ENCODE measurements around the gene PPM1A. TPM values are rescaled to one million over a fixed set of nuclear protein-coding genes. Genes with fewer than 3 reads are reported as not detected.

The PPM1A gene
- total RNA-seq, 2 experiments from 2014 or later, result 40.0 to 40.5 TPM

- Mint-ChIP-seq H3K4me3 (no peak overlapping the region), H3K9me3 (no peaks in the 10 kb centered on the region), H3K36me3 (ENCODE audit: low read depth) (no peaks in the 10 kb centered on the region), H3K4me1 (ENCODE audit: low read depth) (no peaks in the 10 kb centered on the region), H3K27me3 (no peaks in the 10 kb centered on the region), H3K27ac (no peak overlapping the region)
- DNase-seq (no peak), ATAC-seq (no peak)
- POLR2A ChIA-PET, result interaction anchor here (0.6 kb wide), 1 partner anchor 51 kb away, joined by 3 read pairs; no protein-coding TSS in a partner anchor
- CTCF ChIA-PET, result no interaction called here
- intact Hi-C loops (cut with micrococcal nuclease), result no loop called here
- TF ChIP-seq, protein P1, sequence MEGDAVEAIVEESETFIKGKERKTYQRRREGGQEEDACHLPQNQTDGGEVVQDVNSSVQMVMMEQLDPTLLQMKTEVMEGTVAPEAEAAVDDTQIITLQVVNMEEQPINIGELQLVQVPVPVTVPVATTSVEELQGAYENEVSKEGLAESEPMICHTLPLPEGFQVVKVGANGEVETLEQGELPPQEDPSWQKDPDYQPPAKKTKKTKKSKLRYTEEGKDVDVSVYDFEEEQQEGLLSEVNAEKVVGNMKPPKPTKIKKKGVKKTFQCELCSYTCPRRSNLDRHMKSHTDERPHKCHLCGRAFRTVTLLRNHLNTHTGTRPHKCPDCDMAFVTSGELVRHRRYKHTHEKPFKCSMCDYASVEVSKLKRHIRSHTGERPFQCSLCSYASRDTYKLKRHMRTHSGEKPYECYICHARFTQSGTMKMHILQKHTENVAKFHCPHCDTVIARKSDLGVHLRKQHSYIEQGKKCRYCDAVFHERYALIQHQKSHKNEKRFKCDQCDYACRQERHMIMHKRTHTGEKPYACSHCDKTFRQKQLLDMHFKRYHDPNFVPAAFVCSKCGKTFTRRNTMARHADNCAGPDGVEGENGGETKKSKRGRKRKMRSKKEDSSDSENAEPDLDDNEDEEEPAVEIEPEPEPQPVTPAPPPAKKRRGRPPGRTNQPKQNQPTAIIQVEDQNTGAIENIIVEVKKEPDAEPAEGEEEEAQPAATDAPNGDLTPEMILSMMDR (IDR thresholded peaks at IDR 0.05), result no peak
Measured at GRCh38 chr14:60212503-60213371, 36.3 kb upstream of the PPM1A start.

GRCh38 chr14:60214003-60214402 lies 35.0 kb upstream of the PPM1A start:
- H3K4me1 Mint-ChIP-seq (ENCODE audit: low read depth), result no peaks in the 10 kb centered on the region
- POLR2A ChIA-PET, result no interaction called here
- TF ChIP-seq, protein P1 (IDR thresholded peaks at IDR 0.05), result no peak
- no peak overlapping the region for H3K4me3 Mint-ChIP-seq
- no peaks in the 10 kb centered on the region for H3K27me3 Mint-ChIP-seq
- ATAC-seq (no peak), DNase-seq (no peak)
- CTCF ChIA-PET, result interaction anchor here (1.5 kb wide), 1 partner anchor 34 kb away, joined by 3 read pairs; no protein-coding TSS in a partner anchor
- no peaks in the 10 kb centered on the region for H3K36me3 Mint-ChIP-seq (ENCODE audit: low read depth)
- intact Hi-C loops (cut with micrococcal nuclease), result no loop called here
- H3K9me3 Mint-ChIP-seq, result no peaks in the 10 kb centered on the region
- no peak overlapping the region for H3K27ac Mint-ChIP-seq

DNA sequence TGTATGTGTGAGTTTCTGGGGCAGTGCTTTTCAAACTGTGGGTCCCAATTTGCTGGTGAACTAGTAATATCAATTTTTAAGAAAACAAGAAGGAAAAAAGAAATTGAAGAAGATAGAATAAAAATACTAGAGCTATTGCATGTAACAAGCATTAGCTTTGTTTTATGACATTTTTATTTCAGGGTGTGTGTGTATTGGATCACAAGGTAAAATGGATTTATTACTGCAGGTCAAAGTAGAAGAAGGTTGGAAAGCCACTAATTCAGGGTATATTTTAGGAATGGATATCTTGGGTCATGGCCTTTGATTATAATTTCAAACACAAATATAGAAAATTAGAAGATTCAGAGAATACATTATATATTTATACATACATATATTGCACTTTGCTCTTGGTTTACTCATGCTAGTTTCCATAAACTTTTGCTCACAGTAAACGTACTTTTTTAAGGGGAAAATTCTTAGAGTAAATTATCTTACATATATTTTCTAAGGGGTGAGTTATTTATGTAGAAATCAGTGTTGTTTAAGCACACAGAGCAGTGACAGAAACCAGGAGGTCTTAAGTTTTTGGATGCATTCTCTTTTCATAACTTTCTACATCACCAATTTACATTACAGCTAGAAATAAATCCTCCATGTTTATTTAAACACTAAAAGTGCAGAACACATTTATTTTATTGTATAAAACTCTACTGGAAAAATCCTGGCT lies 34.5 kb upstream of the PPM1A start:
- intact Hi-C loops (cut with micrococcal nuclease), result no loop called here
- CTCF ChIA-PET, result interaction anchor here (1.5 to 2.3 kb wide), 2 partner anchors 30 to 33 kb away, joined by 3 to 6 read pairs; no protein-coding TSS in a partner anchor
- no peak overlapping the region for H3K4me3 Mint-ChIP-seq
- POLR2A ChIA-PET, result interaction anchor here (1.0 kb wide), 1 partner anchor 20 kb away, joined by 3 read pairs; no protein-coding TSS in a partner anchor
- DNase-seq (no peak), ATAC-seq (no peak)
- no peaks in the 10 kb centered on the region for H3K9me3 Mint-ChIP-seq
- no peaks in the 10 kb centered on the region for H3K36me3 Mint-ChIP-seq (ENCODE audit: low read depth)
- peaks cover 3% of the 10 kb centered on the region for H3K4me1 Mint-ChIP-seq (ENCODE audit: low read depth)
- H3K27me3 Mint-ChIP-seq, result no peaks in the 10 kb centered on the region
- H3K27ac Mint-ChIP-seq, result no peak overlapping the region
- TF ChIP-seq, protein P1 (IDR thresholded peaks at IDR 0.05), result no peak

DNA sequence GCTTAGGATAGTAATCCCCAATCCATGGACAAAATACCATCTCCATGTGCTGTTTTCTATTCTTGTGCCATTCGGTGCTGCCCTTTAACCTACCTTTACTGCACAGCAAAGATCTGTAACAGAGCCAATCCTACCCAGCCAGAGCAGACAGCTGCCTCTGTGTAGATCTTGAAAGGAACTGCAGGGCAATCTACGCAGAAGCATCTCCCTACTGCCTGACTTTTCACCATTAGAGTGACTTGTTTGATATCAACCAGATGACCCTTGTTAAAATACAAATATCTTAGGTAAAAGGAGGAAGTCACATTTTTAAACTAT lies 33.9 kb upstream of the PPM1A start:
- H3K4me3 Mint-ChIP-seq, result no peak overlapping the region
- POLR2A ChIA-PET, result interaction anchor here (1.0 kb wide), 1 partner anchor 21 kb away, joined by 3 read pairs; no protein-coding TSS in a partner anchor
- DNase-seq, result no peak
- no peaks in the 10 kb centered on the region for H3K27me3 Mint-ChIP-seq
- CTCF ChIA-PET, result interaction anchor here (1.5 to 2.3 kb wide), 2 partner anchors 30 to 33 kb away, joined by 3 to 6 read pairs; no protein-coding TSS in a partner anchor
- peaks cover 6% of the 10 kb centered on the region for H3K4me1 Mint-ChIP-seq (ENCODE audit: low read depth)
- no peaks in the 10 kb centered on the region for H3K9me3 Mint-ChIP-seq
- H3K36me3 Mint-ChIP-seq (ENCODE audit: low read depth), result no peaks in the 10 kb centered on the region
- intact Hi-C loops (cut with micrococcal nuclease), result no loop called here
- TF ChIP-seq, protein P1 (IDR thresholded peaks at IDR 0.05), result no peak
- no peak overlapping the region for H3K27ac Mint-ChIP-seq
- ATAC-seq, result no peak

All from activated CD8-positive, alpha-beta T cell treated with anti-CD3 and anti-CD28 coated beads for 36 hours (primary cell).